GM12878 (cell line): ENCODE results near the gene IFITM5. TPM values are rescaled to one million over a fixed set of nuclear protein-coding genes. Genes with fewer than 3 reads are reported as not detected.

ENCODE experiments used
- ATAC-seq: fragments of 200-7000 bp; cut with Tn5 transposase; 3 replicates; pipeline ENCODE4 v1.9.1; 2020; ENCODE audit warnings: mild to moderate bottlenecking, moderate library complexity
- BruUV-seq: library from RNA; stranded (reverse); fragments of 400-500 nt; replicated peaks from 2 replicates; lab custom pipeline; 2021; lab: Mats Ljungman, UMichigan
- CTCF ChIA-PET: fragments of 300-600 bp; sonication (Branson Sonifier 250); formaldehyde crosslinking; extraction: SDS; loops from one replicate; lab custom pipeline; 2021; ENCODE audit warnings: inconsistent platforms; lab: Yijun Ruan, JAX
- POLR2A ChIA-PET: fragments of 350-600 bp; formaldehyde crosslinking; extraction: SDS; loops from one replicate; lab custom pipeline; 2021; ENCODE audit warnings: inconsistent platforms; lab: Charles Lee
- RAD21 ChIA-PET: fragments of 300-600 bp; sonication (Branson Sonifier 250); formaldehyde crosslinking; loops from one replicate; lab custom pipeline; 2023; ENCODE audit warnings: antibody characterized with exemption; ENCODE audit not compliant: unreplicated experiment; lab: Charles Lee
- SMC1A ChIA-PET: fragments of 300-600 bp; sonication (Branson Sonifier 250); formaldehyde crosslinking; loops from one replicate; lab custom pipeline; 2023; ENCODE audit not compliant: unreplicated experiment, uncharacterized antibody; lab: Charles Lee
- DNase-seq: peaks from one replicate; pipeline ENCODE4 v3.0.0-alpha.2; 2011; ENCODE audit warnings: low read depth, low spot score
- FAIRE-seq: peaks from 3 replicates; lab custom pipeline; 2011; peaks lifted over from hg19 to GRCh38; lab: Jason Lieb, UNC
- H2AFZ ChIP-seq: 2 replicates; pipeline ENCODE4 v1.6.0; 2011; ENCODE audit warnings: low read depth, low read length, control low read depth; ENCODE audit not compliant: control insufficient read depth
- H3K27ac ChIP-seq: 2 replicates; pipeline ENCODE4 v1.5.1; 2011; ENCODE audit warnings: control low read depth; ENCODE audit not compliant: control insufficient read depth, insufficient read depth
- H3K27me3 ChIP-seq, 2 experiments: replicated peaks in 1 of 2; 2 replicates each; pipeline versions ENCODE4 v1.6.0 to v1.6.1; 2011; ENCODE audit warnings: low read length in 1 of 2; ENCODE audit not compliant: control insufficient read depth in 2 of 2, insufficient read depth in 2 of 2
- H3K36me3 ChIP-seq, 2 experiments: 2 replicates each; pipeline ENCODE4 v1.5.1; 2011; ENCODE audit warnings: low read length in 1 of 2; ENCODE audit not compliant: control insufficient read depth in 2 of 2, insufficient read depth in 2 of 2
- H3K4me1 ChIP-seq: 2 replicates; pipeline ENCODE4 v1.6.1; 2011; ENCODE audit warnings: mild to moderate bottlenecking, low read length, moderate library complexity, mixed read lengths; ENCODE audit not compliant: control insufficient read depth, insufficient read depth
- H3K4me2 ChIP-seq: 2 replicates; pipeline ENCODE4 v1.6.0; 2011; ENCODE audit warnings: control low read depth; ENCODE audit not compliant: control insufficient read depth, insufficient read depth
- H3K4me3 ChIP-seq: fragments of 200-600 bp; sonication (generic); 2 replicates; pipeline ENCODE4 v1.5.1; 2016
- H3K79me2 ChIP-seq: 2 replicates; pipeline ENCODE4 v1.6.0; 2011; ENCODE audit warnings: low read length; ENCODE audit not compliant: control insufficient read depth, insufficient read depth
- H3K9ac ChIP-seq: 2 replicates; pipeline ENCODE4 v1.8.0; 2011; ENCODE audit warnings: low read length, control low read depth, mixed read lengths; ENCODE audit not compliant: control insufficient read depth, insufficient read depth
- H3K9me3 ChIP-seq: replicated peaks from 3 replicates; pipeline ENCODE4 v1.5.1; 2011; ENCODE audit warnings: mild to moderate bottlenecking, low read length; ENCODE audit not compliant: control insufficient read depth, insufficient read depth
- H4K20me1 ChIP-seq: 2 replicates; pipeline ENCODE4 v1.6.0; 2011; ENCODE audit not compliant: control insufficient read depth, insufficient read depth
- BRCA1 ChIP-seq: IDR thresholded peaks from 2 replicates; pipeline ENCODE4 v1.6.1; 2011; ENCODE audit warnings: low read depth, low read length, improper control_type of control experiment
- CBX3 ChIP-seq: fragments of 200-600 bp; sonication (generic); IDR thresholded peaks from 2 replicates; pipeline ENCODE4 v1.6.1; 2016; ENCODE audit warnings: low read depth, borderline replicate concordance
- DPF2 ChIP-seq: fragments of 450-650 bp; IDR thresholded peaks from 2 replicates; pipeline ENCODE4 v1.6.1; 2017; ENCODE audit warnings: mild to moderate bottlenecking
- EZH2 ChIP-seq: IDR thresholded peaks from 2 replicates; pipeline ENCODE4 v1.6.1; 2012; ENCODE audit warnings: low read depth, mild to moderate bottlenecking, control low read depth, inconsistent platforms, low read length, borderline replicate concordance; ENCODE audit not compliant: control insufficient read depth
- IKZF2 ChIP-seq, 2 experiments: fragments of 450-650 bp; IDR thresholded peaks; 2 replicates each; pipeline ENCODE4 v1.6.1; 2017; ENCODE audit warnings: mild to moderate bottlenecking in 2 of 2, moderate library complexity in 2 of 2
- NKRF ChIP-seq: fragments of 450-650 bp; conservative IDR thresholded peaks from 2 replicates; pipeline ENCODE4 v1.6.1; 2017; ENCODE audit warnings: mild to moderate bottlenecking, moderate library complexity
- NR2C2 ChIP-seq: IDR thresholded peaks from 2 replicates; pipeline ENCODE4 v1.6.1; 2011; ENCODE audit warnings: borderline replicate concordance, low read depth; ENCODE audit not compliant: control insufficient read depth, insufficient read length
- POLR2A ChIP-seq: IDR thresholded peaks from 2 replicates; pipeline ENCODE4 v1.6.1; 2011; ENCODE audit warnings: low read depth, mild to moderate bottlenecking, low read length
- RCOR1 ChIP-seq: conservative IDR thresholded peaks from 2 replicates; pipeline ENCODE4 v1.6.1; 2012; ENCODE audit warnings: low read depth, low read length, improper control_type of control experiment
- TCF7 ChIP-seq: IDR thresholded peaks from 2 replicates; pipeline ENCODE4 v1.6.1; 2014; ENCODE audit warnings: antibody characterized with exemption, borderline replicate concordance
- ZNF687 ChIP-seq: fragments of 450-650 bp; IDR thresholded peaks from 2 replicates; pipeline ENCODE4 v1.6.1; 2017; ENCODE audit warnings: mild to moderate bottlenecking, moderate library complexity
- WGBS: methylation state at CpG from one replicate; pipeline ENCODE4 v1.1.6; 2016; ENCODE audit warnings: low lambda C conversion rate; ENCODE audit not compliant: insufficient replicate concordance, insufficient coverage; ENCODE audit errors: missing lambda C conversion rate; 5-methylcytosine and 5-hydroxymethylcytosine counted together
- in situ Hi-C: fragments of 300-500 bp; cut with MboI; formaldehyde crosslinking; loops from 9 replicates; pipeline ENCODE4 v1.14.3; 2018; ENCODE audit warnings: mixed read lengths
- intact Hi-C: fragments of 100-400 bp; cut with micrococcal nuclease; formaldehyde crosslinking; loops from one replicate; pipeline ENCODE4 v1.14.2; 2022; ENCODE audit not compliant: unreplicated experiment
- polyA plus RNA-seq, 11 experiments: library from polyadenylated mRNA; depleted of rRNA in 4 of 11; unstranded in 6 of 11; stranded (reverse) in 5 of 11; fragments of >200 nt; fragmentation: Nextera tagmentation in 4 of 11; fragmentation: Illumina TruSeq in 1 of 11; extraction: Ambion mirVana in 4 of 11; extraction: Trizol in 1 of 11; gene quantifications; 1 replicate in 1 of 11; 2 replicates in 10 of 11; pipeline versions ENCODE4 v1.2.1 to v1.2.3, GENCODE V29; 2011 to 2016; ENCODE audit warnings: inconsistent platforms in 2 of 11, missing spikeins in 2 of 11, low read depth in 1 of 11
- total RNA-seq, 4 experiments: library from RNA; depleted of rRNA in 3 of 4; stranded (reverse); fragments of >200 nt in 3 of 4; fragmentation: Illumina TruSeq in 1 of 4; extraction: Trizol in 1 of 4; gene quantifications; 2 replicates each; pipeline versions ENCODE4 v1.2.1 to v1.2.3, GENCODE V29; 2013 to 2021

The IFITM5 gene
- total and polyA plus RNA-seq, 10 of the 15 experiments (the other 5 are each of a cell fraction or from before 2014, with no cell fraction given), result not detected

GRCh38 chr11:289398-289711 is 10.0 kb downstream of the IFITM5 start:
- POLR2A ChIA-PET, result interaction anchor here (0.6 to 3.5 kb wide), 4 partner anchors 22 to 41 kb away, joined by 3 to 10 read pairs (median 4); no protein-coding TSS in a partner anchor

DNA sequence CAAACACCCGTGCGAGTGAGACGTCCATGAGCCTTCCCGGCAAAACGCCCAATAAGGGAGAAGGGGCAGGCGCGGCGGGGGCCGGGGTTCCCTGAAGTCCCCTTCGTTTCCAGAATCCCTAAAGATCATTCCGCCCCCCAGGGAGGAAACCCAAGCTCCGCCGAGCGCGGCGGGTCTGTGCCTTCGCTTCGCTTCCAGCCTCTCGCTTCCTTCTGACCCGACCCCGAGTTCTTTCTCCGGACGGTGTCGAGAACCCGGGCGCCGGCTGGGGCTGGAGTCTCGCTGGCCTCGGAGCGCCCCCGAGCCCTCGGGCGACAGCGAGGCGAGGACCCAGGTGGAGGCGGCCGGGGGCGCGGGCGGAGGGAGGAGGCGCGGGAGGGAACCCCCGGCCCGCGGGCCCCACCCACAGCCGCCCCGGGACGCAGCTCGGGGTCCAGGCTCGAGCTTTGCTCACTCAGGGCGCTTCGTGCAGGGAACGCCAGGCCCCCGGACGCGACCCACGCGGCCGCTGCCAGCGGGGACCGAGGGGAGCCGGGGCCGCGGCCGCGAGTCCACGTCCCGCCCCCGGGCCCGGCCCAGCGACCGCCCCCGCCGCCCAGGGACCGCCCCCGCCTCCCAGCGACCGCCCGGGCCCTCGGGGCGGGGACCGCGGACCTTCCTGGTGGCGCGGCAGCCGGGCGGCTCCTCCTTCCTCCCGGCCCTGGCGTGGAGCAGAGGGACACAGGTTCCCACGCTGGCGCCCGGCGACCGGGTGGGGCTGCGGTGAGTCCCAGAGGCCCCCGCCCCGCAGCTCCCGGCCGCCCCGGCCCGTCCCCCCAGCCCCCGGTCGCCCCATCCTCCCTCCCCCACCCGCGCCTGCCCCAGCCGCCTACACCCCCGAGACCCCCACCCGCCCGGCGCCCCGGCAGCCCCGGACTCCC is 10.6 kb downstream of the IFITM5 start, which contains the start of gene PGGHG:
TSS of gene PGGHG (plus strand) at position 649 of the 920 bp plus-strand sequence. CDS start 691 bp downstream, outside the sequence.
- Histone ChIP-seq H3K27ac (no peak within 1 kb of the TSS), H4K20me1 (no peaks in the 10 kb centered on the region), H2AFZ (peak within 1 kb of the TSS; percentile 55), H3K79me2 (no peaks in the 10 kb centered on the region), H3K4me3 (peak within 1 kb of the TSS; percentile 81), H3K9ac (peak within 1 kb of the TSS; percentile 64), H3K4me2 (peak within 1 kb of the TSS; percentile 99), H3K9me3 (no peaks in the 10 kb centered on the region), H3K36me3 (no peaks in the 10 kb centered on the region), H3K27me3 (peaks cover 1 to 2% of the 10 kb centered on the region in 2 experiments; a peak in 3 of 4 replicates), H3K4me1 (peaks cover 8% of the 10 kb centered on the region; the same call in 1 of the 2 replicates)
- 4% methylated on average over 36 of the region's 112 CpGs for WGBS
- intact Hi-C loops (no loop called here), in situ Hi-C loops (no loop called here)
- CTCF ChIA-PET, result interaction anchor here (1.2 to 1.8 kb wide), 4 partner anchors 12 to 39 kb away, joined by 3 to 9 read pairs (median 6); no protein-coding TSS in a partner anchor
- DNase-seq, result no peak
- peak; percentile 89 for ATAC-seq
- POLR2A ChIA-PET, result interaction anchor here (0.6 to 3.5 kb wide), 5 partner anchors 21 to 82 kb away, joined by 3 to 10 read pairs (median 4); partner anchors contain the start of gene BET1L
- FAIRE-seq, result no peak
- SMC1A ChIA-PET, result interaction anchor here (0.6 kb wide), 1 partner anchor 17 kb away, joined by 3 read pairs; no protein-coding TSS in a partner anchor
- RAD21 ChIA-PET, result interaction anchor here (1.0 to 1.4 kb wide), 3 partner anchors 20 to 67 kb away, joined by 3 to 4 read pairs (median 3); no protein-coding TSS in a partner anchor
- BruUV-seq, result no TSS peak
- TF ChIP-seq NKRF, result peak; percentile 50; the same call in 1 of the 2 replicates
- no peak for TF ChIP-seq EZH2
- peak; percentile 75; the same call in 1 of the 2 replicates for TF ChIP-seq ZNF687
- peak; percentile 51; the same call in 1 of the 2 replicates for TF ChIP-seq DPF2
- TF ChIP-seq POLR2A, result peak; percentile 73

More at GRCh38 chr11:289398-289711, 10.0 kb downstream of the IFITM5 start:
- H4K20me1 ChIP-seq, result no peaks in the 10 kb centered on the region
- TF ChIP-seq IKZF2 (IDR thresholded peaks at IDR 0.05), result no peak
- TF ChIP-seq NR2C2, result no peak
- TF ChIP-seq CBX3, result no peak
- TF ChIP-seq TCF7, result no peak
- TF ChIP-seq BRCA1, result no peak
- no peak for TF ChIP-seq RCOR1
- no peak overlapping the region for H2AFZ ChIP-seq
- H3K27me3 ChIP-seq, result peaks cover 1 to 2% of the 10 kb centered on the region in 2 experiments; a peak in 3 of 4 replicates
- H3K9ac ChIP-seq, result no peak overlapping the region
- peaks cover 8% of the 10 kb centered on the region; the same call in 1 of the 2 replicates for H3K4me1 ChIP-seq
- ATAC-seq, result peak; percentile 17
- in situ Hi-C loops, result no loop called here
- no peak for FAIRE-seq
- CTCF ChIA-PET, result interaction anchor here (1.7 to 1.8 kb wide), 3 partner anchors 16 to 39 kb away, joined by 3 to 9 read pairs (median 7); no protein-coding TSS in a partner anchor
- RAD21 ChIA-PET, result interaction anchor here (1.0 to 1.4 kb wide), 4 partner anchors 21 to 82 kb away, joined by 3 to 4 read pairs (median 4); partner anchors contain the start of genes BET1L and RIC8A
- no peaks in the 10 kb centered on the region for H3K9me3 ChIP-seq
- H3K4me2 ChIP-seq, result peak overlapping the region; percentile 82
- no peaks in the 10 kb centered on the region for H3K36me3 ChIP-seq
- no peak for DNase-seq
- H3K4me3 ChIP-seq, result peak overlapping the region; percentile 58
- no peak overlapping the region for H3K27ac ChIP-seq
- SMC1A ChIA-PET, result interaction anchor here (0.6 kb wide), 1 partner anchor 18 kb away, joined by 3 read pairs; no protein-coding TSS in a partner anchor
- WGBS, result 62% methylated on average over 5 of the region's 14 CpGs
- intact Hi-C loops, result no loop called here
- H3K79me2 ChIP-seq, result no peaks in the 10 kb centered on the region
- BruUV-seq, result no TSS peak
